Measurements from ENCODE around the gene BHMT.

BHMT gene, protein sequence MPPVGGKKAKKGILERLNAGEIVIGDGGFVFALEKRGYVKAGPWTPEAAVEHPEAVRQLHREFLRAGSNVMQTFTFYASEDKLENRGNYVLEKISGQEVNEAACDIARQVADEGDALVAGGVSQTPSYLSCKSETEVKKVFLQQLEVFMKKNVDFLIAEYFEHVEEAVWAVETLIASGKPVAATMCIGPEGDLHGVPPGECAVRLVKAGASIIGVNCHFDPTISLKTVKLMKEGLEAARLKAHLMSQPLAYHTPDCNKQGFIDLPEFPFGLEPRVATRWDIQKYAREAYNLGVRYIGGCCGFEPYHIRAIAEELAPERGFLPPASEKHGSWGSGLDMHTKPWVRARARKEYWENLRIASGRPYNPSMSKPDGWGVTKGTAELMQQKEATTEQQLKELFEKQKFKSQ

DNA sequence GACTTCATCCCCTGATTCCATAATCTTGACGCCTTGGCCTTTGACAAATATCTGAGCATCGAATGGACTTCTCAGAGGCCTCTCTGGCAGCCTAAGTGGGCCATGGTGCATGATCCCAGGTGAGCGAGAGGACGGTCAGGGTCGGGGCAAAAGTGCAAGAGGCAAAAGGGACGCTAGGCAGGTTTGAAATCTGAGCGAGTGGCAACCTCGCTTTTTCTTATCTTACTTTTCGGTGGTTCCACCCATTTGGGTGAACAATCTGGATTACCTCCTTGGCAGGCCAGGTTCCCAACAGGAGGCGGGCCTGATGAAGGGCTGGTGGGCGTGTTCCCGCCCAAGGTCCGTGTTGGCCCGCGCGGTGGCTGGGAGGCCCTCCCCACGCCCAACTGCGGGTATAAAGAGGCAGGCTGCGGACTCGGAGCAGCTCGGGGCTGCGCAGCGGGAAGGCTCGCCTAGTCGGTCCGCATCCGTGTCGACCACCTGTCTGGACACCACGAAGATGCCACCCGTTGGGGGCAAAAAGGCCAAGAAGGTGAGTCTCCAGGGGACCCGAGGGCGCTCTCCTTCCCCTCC is at the start of gene BHMT:
Gene BHMT (plus strand): TSS at position 423 of the 573 bp plus-strand sequence. CDS start 77 bp downstream, at position 500.
- no peak for DNase-seq (ENCODE audit: low read depth in 2 of 2)

DNA sequence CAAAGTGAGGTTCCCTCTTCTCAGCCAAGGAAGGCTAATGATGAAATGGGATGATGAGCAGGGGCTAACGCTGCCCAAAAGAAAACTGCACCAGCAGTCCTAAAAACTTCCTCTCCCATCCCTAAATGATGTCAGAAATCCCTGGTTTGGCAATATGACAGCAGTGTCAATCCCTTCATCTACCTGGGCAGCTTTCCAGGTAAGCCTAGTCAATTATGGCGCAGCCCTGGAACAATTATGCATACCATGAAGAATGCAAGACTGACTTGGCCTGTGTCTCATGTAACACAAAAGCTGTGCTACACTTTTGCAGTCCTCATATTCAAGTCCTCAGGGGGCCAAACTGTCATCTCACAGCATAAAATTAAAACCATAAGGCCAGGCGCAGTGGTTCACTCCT is 49.2 kb upstream of the BHMT start:
- DNase-seq (ENCODE audit: low read depth in 2 of 2) = no peak

DNA sequence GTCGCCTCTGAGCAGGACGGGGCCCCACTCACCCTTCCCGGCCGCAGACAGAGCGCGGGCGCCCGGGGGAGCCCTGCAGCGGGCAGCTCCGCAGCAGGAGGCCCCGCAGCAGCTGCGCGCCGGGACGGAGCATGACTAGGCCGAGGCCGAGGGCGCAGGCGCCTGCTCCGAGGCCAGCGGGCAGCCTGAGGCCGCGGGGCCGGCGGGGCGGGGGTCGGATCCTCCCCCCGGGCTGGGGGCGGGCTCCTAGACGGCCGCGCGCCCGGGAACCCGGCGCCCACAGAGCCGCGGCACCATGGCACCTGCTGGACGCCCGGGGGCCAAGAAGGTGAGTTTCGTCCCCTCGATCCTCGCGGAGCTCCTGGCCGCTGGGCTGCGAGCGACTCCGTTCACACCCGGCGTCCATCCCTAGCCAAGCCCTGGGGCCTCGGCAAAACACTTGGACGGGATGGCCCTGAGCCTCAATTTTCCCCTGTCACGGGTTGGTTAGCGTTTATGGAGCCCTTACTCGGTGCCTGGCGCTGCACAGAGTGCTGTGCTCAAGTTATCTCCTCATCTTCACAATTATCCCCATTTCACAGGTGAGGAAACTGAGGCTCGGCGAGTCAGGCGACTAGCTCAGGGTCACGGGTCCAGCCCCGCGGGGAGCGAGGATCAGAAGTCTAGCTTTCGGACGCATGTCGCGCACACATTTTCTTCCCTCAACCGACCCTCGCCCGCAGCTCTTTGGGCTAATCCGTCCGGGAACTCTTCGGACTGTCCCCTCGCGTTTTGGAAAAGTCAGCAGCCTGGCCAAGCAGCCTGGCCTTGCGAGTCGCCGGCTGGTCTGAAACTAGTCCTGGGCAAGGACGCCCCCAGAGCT is 41.9 kb upstream of the BHMT start, which contains the start of the genes BHMT2 and DMGDH:
Gene BHMT2 (plus strand): TSS at position 280 of the 862 bp plus-strand sequence. CDS start 16 bp downstream, at position 296.
Gene DMGDH (minus strand): TSS at position 187 of the 862 bp plus-strand sequence. CDS start 54 bp downstream, at position 133.
- no peak for DNase-seq (ENCODE audit: low read depth in 2 of 2)

DNA sequence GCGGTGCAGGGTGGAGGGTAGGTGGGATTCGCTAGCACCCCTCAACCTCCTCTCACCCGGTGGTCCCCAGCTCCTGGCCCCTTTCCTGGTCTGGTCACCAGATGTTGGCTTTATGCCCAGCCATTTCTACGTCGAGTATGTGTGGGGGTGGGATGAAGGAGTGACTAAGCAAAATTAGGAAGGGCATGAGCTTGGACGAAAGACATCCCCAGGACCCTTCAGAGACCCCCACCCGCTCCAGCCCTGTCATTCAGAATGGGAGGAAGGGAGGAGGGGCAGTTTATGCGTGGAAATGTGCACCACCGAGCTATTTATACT is 41.3 kb upstream of the BHMT start:
- DNase-seq (ENCODE audit: low read depth in 2 of 2) = no peak

DNA sequence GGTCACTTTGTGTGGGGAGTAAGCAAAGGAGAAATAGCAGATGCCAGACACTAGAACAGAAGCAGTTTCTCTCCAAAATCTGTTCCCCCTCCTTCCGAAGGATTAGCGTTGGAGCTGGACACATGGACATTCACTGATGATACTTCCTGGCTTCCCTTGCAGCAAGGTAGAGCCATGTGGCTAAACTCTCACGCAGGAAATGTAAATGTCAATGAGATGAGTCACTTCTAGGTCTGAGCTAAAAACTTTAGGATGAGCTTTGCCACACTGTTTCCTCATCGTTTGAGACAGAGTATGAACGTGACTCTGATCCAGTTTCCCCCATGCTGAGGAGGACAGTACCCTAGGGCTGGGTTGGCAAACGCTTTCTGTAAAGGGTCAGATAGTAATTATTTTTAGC is 37.0 kb upstream of the BHMT start:
- no peak for DNase-seq (ENCODE audit: low read depth in 2 of 2)

DNA sequence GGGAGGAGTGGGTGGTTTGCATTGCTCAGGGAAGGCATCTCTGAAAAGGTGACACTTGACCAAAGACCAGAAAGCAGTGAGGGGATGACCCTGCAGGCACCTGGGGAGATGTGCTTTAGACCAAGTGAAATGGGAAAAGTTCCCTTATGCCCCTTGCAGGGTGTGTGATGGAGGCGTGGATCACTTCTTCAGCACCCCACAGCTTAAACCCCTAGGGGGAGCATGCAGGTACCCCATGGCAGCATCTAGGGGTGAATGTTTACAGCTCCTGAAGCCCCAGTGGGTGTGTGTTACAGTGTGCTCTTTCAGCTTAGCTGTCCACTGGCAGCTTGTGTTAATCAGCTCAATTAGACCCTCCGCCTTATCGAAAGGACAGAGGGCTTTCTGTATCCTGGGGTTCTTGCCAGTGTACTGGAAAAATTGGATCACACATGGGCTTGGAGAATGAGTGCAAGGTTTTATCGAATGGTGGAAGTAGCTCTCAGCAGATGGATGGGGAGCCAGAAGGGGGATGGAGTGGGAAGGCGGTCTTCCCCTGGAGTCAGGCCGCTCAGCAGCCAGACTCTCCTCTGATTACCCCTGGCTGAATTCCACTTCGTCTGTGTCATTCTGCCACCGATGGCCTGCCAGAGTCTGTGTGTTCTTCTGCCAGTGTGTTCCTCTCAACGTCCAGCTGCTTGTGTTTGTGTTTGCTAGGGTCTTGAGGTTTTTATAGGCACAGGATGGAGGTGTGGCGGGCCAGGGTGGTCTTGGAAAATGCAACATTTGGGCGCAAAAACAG is 35.8 kb upstream of the BHMT start:
- no peak for DNase-seq (ENCODE audit: low read depth in 2 of 2)

DNA sequence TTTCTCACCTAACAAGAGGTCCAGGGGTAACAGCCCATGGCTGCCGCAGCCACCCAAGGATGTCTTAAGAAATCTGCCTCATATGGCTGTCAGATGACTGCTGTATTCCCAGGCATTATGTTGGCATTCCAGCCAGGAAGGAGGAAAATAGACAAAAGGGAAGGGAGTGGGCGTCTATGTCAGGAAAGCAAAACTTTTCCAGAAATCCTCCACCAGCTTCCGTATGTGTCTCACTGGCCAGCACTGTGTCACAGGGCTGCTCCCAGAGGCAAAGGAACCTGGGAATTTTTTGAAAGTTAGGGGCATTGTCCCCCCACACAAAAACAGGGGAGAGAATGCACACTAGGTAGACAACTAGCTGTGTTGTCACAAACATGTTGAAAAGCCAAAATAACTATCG is 34.8 kb upstream of the BHMT start:
- DNase-seq (ENCODE audit: low read depth in 2 of 2) = no peak

DNA sequence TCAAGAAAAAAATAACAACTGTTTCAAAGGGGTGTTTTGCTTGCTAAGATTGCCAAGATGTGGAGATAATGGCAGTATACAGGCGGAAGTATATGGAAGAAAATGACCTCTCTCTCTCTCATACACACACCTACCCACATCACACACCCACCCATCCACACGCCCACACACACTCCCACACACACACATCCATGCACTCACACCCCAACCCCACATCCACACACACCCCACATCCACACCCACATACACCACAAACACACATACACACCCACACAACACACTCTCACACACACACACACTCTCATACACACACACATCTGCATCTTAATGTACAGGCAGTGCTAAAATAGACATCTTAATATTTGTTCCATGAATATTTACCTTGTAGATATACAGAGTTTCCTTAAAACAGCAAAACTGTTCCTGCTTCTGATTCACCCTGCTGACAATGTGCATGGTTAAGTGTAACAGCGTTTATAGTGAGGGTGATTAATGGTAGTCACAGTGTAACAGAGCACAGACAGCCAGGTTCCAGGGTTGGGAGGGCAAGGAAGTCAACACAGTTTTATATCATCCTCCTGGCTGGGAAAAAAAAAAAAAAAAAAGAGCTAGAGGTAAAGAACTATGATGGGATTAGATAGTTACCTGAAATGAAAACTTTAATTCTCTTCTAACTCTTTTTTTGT is 33.8 kb upstream of the BHMT start:
- no peak for DNase-seq (ENCODE audit: low read depth in 2 of 2)

DNA sequence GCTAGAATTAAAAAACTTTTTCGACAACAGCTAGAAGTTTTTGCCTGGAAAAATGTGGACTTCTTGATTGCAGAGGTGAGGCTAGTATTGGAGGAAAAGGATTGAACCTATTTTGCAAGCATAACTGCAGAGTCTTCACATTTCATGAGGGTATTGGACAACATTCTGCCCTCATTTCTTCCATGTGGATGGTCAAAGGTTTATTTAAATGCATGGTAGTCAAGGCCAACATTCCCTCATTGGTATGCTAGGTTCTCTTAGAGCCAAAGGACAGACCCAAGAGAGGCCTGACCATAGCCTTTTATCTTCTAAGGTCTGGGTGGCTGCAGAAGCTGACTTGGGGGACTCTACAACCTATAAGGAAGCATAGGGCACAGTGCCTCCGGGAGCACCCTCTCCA is 30.8 kb upstream of the BHMT start:
- DNase-seq (ENCODE audit: low read depth in 2 of 2) = no peak

DNA sequence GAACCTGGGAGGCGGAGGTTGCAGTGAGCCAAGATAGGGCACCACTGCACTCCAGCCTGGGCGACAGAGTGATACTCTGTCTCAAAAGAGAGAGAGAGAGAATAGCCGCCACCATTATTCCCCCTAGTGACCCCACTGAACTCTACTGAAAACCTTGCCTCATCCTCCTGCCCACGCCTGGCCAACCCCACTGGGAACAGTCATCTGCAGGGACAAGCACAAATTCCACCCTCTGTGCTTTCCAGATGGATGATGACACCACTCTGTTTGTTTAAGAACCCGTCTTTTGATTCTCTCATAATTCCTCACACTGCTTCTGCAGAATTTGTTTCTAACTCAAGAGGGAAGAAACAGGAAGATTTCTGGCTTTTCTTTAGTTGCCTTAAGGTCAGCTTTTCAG is 29.8 kb upstream of the BHMT start:
- DNase-seq (ENCODE audit: low read depth in 2 of 2) = no peak

DNA sequence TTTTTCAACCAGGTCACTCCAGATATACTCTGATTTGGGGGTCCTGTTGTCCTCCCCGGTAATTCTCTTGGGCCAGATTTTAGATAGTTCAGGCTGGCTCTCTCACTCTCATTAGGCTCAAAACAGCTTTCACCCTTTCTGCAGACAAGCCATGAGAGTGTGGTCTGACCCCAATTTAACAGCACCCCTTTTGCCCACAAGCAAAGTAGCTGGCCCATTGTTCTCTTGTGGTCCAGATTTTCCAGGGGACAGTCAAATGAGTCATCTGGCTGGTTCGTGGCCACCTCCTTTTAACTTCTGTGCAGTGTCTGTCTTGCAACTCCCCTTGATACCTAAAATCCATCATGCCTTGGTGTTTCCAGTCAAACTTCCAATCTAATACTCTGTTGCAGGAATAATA is 25.5 kb upstream of the BHMT start:
- no peak for DNase-seq (ENCODE audit: low read depth in 2 of 2)

DNA sequence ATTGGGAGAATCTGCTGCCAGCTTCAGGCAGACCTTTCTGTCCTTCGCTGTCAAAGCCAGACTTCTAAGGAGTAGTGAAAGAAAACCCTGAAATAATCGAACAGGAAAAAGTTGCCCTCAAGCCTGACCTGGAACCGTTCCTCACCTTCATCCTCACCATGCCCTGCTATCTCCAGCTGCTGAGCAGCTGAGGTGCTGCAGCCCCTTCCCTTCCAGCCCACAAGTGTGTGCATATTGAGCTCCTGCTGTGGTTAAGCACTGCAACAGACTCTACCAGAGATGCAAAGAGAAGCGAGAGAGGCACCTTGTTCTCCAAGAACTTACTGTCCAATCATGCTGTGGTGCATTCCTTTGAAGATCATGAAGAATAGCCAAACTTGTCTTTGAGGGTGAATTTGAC is 23.1 kb upstream of the BHMT start:
- no peak for DNase-seq (ENCODE audit: low read depth in 2 of 2)

DNA sequence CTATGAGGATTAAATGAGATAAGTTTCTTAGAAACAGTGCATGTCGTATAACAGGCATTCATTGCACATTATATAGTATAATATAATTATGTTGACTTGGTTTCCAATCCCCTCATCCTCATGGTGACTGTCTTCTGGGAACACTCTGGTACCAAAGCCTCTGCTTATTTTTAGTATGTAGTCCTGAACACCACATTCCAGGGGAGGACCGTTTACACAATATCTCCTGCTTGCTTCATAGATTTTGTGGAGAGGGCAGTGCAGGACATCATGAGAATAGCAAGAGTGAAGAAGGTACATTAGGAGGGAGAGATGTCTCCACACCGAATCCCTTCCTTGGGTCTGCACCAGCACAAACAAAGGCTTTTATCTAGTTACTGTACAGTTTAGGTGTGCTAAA is 20.5 kb upstream of the BHMT start:
- DNase-seq (ENCODE audit: low read depth in 2 of 2) = no peak

DNA sequence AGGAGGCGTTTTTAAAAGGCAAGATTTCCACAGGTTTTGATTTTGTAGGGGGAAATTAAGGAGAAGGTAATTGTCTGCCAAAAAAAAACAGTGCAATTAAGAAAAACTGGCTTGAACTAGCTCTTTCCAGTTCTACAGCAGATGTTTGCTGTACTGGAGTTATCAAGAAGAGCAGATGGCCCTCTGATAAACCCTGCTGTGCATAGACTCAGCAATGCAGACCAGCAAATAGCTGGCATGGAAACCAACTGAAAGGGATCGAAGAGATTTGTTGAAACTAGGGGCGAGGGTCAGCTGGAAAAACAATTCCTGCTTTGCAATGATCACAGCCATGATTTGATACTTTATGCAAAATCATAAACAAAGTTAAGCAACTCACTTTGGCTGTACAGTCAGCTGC is 17.8 kb upstream of the BHMT start:
- no peak for DNase-seq (ENCODE audit: low read depth in 2 of 2)

DNA sequence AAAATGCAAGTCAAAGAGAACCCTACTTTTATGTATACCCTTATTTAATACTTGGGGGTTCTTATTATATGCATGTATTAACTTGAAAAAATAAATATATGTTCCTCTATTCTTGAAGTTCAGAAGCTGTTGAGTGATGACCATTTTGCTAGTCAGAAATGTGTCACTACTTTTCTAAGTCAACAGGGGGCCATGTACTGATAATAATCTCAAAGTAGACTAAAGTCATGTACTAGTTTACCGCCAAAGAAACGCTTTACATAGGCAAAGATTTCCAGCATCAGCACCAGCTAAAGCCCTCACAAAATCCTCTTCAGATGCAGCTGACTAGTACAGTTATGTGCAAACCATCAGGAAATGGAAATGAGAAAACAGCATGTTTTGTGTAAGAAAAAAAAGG is 5.7 kb upstream of the BHMT start:
- DNase-seq (ENCODE audit: low read depth in 2 of 2) = no peak

DNA sequence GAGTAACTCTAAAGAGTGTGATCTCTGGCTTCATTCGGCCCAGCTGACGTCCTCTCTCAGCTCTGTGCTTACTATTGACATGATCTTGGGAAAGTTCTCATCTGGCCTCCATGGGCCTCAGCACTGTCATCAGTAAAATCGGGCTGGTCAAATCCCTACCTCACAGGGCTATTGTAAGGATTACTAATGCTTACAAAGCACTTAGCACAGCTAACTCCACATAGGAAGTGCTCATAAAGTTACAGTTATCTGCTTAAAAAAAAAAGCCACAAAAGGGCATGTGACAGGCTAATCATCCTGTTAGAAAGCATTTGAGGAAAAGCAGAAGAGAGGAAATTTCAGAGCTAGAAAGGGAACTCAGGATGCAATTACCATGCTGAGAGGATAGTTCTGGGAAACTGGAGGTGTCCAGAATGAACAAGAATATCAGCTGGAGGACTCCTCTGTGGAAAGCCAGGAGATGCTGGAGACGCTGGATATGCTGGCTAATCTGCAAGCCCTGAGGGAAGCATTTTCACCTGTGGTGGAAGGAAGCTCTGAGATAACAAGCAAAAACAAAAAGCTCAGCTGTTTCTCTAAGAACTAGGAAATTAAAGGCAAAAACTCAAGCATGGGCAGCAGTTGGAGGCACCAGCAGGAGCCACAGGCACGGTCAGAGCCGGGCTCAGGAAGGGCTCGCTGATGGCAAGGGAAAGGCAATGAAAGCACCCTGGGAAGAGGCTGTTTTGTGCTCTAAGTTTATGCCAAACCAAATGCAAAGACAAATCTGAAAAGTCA is 4.4 kb upstream of the BHMT start:
- DNase-seq (ENCODE audit: low read depth in 2 of 2) = no peak

DNA sequence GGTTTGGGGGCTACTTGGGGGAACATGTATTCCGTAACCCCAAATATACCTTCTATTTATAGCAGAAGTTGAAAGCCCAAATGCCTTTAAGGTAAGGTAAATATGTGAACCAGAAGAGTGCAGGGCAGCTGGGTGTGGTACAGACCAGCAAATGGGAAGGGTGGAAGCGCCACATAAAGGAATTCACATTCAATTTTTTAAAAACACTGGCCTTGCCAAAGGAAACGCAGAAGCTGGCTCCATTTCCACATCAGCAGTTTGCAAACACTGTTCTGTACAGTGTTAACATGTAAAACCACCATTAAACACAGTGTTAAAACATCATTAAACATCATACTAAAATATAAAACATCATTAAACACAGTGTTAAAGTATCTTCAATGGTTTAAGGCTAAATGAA is 3.5 kb upstream of the BHMT start:
- DNase-seq (ENCODE audit: low read depth in 2 of 2) = no peak

DNA sequence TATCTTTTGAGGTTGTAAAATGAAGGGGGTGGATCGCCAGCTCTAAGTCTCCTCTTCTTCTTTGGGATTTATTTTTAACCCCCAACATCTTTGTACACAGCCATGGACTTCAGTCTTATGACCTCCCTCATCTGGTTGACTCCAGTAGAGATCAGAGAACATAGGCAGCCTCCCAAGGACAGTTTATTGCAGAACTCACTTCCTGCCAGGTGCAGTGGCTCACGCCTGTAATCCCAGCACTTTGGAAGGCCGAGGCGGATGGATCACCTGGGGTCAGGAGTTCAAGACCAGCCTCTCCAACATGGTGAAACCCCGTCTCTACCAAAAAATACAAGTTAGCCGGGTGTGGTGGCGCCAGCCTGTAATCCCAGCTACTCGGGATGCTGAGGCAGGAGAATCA is 2.8 kb upstream of the BHMT start:
- no peak for DNase-seq (ENCODE audit: low read depth in 2 of 2)

DNA sequence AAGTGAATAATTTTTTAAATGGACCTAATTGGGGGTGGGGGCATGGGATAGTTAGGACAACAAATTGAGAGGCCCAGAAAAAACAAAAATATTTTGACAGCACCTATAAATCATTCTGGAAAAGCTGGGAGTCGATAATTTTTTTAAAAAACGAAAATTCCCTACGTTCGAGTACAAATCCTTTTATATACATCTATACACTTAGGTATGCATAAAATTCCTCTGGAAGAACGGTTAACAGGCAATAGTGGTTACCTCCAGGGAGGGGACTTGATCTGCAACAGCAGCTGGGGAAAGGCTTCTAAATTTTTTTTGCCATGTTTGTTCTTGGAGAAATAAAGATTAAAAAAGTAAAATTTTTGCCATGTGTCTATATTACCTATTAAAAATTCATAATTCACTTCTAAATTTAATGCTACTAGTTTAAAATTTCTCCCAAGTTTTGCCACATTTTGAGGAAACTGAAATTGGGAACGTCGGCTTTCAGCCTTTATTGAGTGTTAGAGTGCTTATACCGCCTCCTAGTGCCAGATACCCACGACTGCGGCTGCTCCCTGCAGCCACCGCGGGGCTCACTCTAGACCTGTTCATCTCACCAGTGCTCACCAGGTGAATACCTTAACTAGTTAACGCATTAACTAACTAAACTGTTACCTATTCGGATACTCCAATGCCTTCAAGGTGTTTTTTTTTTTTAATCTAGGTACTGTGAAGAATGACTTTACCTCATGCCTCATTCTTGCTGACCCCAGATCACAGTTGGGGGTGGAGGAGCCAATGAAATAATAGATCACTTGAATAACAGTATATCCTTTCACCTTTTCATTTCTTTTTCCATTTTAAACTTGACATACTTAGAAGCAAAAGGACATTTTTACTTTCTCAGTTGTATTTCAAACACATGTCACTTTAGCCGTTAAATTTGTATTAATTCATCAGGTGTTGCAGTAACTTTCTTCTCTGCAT is 1.8 kb upstream of the BHMT start:
- DNase-seq (ENCODE audit: low read depth in 2 of 2) = no peak

All from stimulated activated CD4-positive, alpha-beta T cell treated with anti-CD3 and anti-CD28 coated beads, Interleukin-1b, Interleukin-23, amount 100 ng/mL, for 1 hour (primary cell).